Activated CD4-positive, alpha-beta T cell treated with anti-CD3 and anti-CD28 coated beads, Interleukin-2, amount 50 U/mL, for 24 hours (primary cell): Measurements from ENCODE around the gene DHRS7B.
A peak's percentile ranks its signal among the peaks of the same experiment; 100 is the strongest.
"Not testable (repeated sequence)": the region's sequence is repeated elsewhere in the genome, so short reads cannot be mapped to it uniquely, and the experiment has no call there.

Experiments
- DNase-seq, 2 donors: peaks; one replicate each; pipeline ENCODE4 v3.0.0-alpha.2; 2020; ENCODE audit warnings: low read depth in 1 of 2, low spot score in 1 of 2

Gene DHRS7B

DNA sequence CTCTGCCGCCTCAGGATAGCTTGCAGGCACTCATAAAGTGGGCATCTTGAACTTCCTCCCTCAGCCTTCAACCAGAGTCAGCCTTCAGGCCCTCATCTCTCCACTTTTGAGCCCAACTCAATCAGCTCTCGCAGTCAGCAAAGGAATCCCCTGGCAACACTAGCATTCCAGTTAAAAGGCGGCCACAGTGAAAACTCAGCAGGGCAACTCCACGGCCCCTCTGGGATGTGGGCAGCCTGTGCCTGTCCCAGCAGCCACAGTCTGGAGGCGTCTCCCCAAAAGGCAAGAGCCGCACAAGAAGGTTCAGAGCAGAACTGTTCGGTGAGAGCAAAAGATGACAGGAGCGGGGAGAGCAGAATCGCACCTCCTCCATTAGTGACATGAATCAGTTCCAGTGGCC is 78.2 kb downstream of the DHRS7B start:
- DNase-seq, result no peak

DNA sequence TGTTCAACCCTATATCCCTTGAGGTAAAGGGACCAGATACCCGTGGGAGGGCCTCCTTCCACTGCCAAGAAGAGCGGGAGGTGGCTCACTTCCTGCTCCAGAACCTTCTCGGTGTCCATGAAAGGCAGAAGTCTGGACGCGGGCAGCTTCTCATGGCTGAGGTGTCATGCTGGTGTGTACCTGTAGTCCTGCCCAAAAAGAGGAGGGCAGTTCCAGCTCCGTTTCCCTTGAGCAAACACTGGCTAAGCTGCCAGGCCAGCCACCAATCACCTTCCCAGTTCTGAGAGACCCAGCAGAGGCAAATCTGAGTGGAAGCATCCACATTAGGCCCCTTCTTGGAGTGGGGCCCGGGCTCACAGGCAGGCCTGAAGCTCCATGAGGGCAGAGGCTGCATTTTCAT is 81.6 kb downstream of the DHRS7B start:
- DNase-seq, result no peak

- DNase-seq, result no peak
Measured at GRCh38 chr17:21209511-21210175, 82.9 kb downstream of the DHRS7B start.

- no peak for DNase-seq
Measured at GRCh38 chr17:21210411-21211076, 83.8 kb downstream of the DHRS7B start.

DNA sequence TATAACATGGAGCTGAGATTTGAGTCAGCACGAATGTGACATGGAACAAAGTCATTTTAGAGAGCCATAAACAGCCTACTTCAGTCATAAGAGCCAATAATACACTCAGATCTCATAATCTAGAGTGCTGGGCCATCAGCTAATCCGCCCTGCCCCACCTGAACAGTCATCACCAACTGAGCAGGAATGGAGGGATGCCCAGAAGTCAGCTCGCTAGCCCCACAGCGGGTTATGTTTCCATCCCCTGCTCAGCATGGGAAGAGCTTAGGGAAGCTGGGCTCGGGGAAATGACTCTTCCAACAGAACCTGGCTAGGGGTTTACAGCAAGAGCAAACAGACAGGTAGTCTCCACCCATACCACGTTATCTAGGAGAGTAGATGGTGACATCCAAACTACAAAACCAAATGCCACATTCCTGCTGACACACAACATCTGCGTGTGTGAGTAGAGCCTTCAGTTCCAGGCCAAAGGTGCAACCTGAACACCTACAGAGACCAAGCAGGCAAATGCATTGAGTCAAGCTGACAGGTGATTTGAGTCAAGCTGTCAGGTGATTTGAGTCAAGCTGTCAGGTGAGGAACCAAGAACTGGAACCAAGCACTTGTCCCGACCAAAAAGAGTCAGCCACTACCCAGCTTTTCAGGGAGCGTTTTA is 85.2 kb downstream of the DHRS7B start:
- no peak for DNase-seq

- no peak for DNase-seq
Measured at GRCh38 chr17:21212826-21213637, 86.3 kb downstream of the DHRS7B start.

DNA sequence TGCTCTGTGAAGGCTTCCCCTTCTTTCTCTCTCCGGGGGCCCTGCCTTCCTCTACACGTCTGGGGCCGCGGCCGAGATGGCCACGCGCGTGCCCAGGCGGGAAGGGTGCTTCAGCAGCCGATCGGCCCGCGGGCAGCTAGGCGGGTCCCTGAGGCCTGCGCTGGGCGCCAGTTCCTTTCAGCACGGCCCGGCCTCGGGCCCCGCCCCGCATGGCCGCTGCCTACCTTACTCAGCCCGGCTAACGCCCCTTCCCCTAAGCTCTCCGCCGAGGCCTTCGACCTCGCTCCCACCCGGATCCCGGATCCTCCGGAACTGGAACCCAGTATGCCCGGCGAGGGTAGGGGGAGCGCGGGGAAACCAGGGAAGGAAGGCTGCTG is 86.9 kb downstream of the DHRS7B start:
- DNase-seq, result peak in 1 of 2 donors; percentile 12

DNA sequence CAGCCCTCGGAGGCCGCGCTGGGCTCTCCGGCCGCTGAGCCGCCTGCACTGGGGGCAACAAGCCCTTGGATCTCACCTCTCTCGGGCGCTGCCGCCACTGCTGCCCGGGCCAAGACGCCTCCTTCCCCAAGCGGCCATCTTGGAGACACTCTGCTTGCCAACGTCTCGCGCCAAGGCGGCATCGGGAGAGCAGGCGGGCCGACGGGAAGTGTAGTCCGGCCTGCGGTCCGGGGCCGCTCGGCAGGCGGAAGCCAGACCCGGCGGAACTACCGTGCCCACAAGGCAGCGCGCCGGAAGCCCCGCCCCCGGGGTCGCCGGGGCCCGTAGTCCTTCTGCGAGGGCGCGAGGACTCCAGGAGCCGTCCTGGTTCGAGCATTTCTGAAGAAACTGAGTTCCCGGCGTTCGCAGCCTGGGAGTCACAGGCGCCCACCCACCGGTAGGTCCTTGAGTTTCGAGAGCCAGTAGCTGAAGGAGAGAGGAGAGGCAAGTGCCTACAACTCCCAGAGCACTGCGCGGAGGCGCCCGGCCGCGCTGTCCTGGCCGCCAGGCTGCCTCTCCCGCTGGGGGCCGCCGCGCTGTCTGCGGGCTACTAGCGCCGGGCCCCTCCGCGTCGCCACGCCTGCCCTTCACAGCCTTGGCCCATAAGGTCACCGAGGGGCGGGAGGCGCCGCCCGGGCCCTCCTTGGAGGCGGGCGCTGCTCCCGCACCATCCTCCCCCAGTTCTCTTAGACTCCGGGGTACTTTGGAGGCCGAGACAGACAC is 87.4 kb downstream of the DHRS7B start, which contains the start of gene TMEM11:
TMEM11 (minus strand) TSS at position 147 of the 762 bp plus-strand sequence; CDS start at position 138, 9 bp downstream.
- DNase-seq, result peak; percentile 88 to 93

DNA sequence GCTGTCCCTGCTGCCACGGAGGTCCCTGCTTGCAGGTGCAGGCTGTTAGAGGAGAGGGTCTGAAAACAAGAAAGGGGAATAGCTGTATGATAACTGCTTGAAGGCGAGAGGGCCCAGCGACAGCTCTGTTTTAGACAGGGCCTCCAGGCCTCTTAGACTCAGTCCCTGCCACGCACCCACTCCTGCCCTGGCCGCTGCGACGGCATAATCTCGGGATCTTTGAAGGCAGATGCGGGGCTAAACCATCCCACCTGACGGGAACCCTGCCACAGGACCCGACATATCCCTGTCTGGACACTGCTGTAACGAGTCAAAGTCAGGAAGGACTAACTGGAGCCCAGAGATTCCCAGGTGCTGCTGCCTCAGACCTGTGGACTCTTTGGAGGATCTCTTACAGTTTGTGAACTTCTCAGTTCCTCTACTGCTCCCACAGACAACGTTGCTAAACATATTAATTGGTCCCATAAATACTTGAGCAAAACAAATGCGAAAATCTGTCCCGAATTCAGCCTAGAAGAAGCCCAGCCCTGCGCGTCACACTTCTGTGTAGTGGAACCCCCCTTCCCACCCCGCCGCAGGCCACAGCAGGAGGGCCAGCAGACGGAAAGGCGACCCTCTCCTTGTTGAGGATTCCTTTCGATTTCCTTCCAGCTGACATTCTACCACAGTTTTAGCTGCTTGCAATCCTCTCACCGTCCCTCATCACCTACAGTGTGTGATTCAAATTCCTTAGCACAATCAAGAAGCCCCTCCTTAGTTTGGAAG is 88.2 kb downstream of the DHRS7B start:
- no peak for DNase-seq

- DNase-seq, result no peak
Measured at GRCh38 chr17:21215935-21216334, 89.2 kb downstream of the DHRS7B start.

DNA sequence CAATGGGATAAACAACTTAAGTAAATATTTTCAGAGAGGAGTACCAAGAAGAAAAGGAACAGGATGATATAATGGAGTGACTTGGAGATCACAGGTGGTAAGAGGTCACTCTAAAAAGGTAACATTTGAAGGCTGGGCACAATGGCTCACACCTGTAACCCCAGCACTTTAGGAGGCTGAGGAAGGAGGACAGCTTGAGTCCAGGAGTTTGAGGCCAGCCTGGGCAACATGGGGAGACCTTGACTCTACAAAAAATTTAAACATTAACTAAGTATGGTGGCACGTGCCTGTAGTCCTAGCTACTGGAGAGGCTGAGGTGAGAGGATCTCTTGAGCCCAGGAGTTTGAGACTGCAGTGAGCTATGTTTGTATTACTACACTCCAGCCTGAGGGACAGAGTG is 90.6 kb downstream of the DHRS7B start:
- DNase-seq, result no peak

DNA sequence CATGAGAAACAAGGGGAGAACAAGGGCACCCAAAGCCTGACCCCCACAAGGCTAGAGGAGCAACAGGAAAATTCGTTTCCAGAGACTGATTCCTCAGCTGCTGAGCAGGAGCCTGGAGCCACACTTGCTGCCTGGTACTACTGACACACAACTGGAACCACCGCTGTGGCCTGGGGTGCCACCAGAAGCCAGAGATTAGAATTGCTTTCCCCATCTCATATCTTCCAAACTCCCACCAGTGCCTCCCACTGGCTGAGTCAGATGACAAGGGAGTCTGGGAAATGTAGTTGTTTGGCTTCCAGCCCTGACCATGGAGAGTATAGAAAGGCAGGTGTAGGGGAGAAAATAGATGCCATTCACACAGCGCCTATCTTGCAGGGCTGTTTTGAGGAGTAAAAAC is 91.3 kb downstream of the DHRS7B start:
- no peak for DNase-seq

DNA sequence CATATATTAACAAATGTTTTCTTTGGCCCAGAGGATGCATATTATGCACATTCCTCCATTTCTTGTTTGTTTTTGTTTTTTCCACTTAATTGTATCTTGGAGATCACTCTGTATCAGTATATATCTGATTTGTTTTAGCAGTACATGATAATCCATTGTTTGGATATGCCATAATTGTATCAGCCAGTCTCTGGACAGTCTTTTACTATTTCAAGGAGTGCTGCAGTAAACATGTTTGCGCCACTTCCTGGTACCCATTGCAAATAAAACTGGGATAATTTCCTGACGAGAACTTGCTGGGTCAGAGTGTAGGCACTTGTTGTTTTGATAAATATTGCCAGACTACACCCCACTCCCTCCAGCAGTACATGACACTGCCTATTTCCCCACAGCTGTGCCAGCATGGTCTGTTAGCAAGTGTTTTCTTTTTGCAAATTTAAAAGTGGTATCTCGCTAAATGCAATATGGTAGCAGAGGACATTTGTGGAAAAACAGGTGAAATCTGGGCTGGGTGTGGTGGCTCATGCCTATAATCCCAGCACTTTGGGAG is 92.1 kb downstream of the DHRS7B start:
- no peak for DNase-seq

- no peak for DNase-seq
Measured at GRCh38 chr17:21223086-21223485, 96.3 kb downstream of the DHRS7B start.

- not testable (repeated sequence) for DNase-seq
Measured at GRCh38 chr17:21227277-21227676, 100.5 kb downstream of the DHRS7B start.

GRCh38 chr17:21228111-21228510 is 101.3 kb downstream of the DHRS7B start:
- DNase-seq, result no peak

- no peak for DNase-seq
Measured at GRCh38 chr17:21228845-21229244, 102.1 kb downstream of the DHRS7B start.

- no peak for DNase-seq
Measured at GRCh38 chr17:21231533-21231932, 104.8 kb downstream of the DHRS7B start.

DNA sequence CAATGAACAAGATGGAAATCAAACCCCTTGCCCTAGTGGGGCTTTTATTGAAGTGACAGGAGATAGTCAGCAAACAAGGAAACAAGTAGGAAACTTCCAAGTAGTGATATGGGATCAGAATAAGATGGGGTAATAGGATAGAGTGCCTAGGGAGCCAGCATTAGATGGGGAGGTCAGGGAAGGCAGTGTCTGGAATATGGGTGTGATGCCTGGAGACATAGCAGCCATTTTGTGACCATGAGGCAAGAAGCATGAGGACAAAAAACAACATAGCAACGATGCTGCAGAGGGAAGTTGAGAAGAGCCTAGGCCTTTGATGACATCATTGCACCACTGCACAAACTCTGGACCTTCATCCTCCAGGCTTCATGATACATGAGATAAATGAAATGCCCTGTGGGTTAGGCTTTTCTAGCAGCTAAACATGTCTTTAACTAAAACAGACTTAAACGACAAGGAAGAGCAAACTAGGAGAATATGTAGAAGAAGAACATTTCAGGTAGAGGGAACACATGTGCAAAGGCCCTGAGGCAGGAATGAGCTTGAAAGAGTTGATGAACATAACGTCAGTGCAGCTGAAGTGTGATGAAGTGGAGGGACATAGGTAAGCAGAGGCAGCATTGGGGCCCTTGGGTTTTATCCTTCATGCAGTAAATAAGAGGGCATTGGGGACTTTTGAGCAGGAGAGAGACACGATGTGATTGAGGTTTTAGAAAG is 105.4 kb downstream of the DHRS7B start:
- no peak for DNase-seq
